ENCODE results near the gene POP4. TPM values are rescaled to one million over a fixed set of nuclear protein-coding genes. Genes with fewer than 3 reads are reported as not detected.

Gene POP4
- total RNA-seq, 2 donors from 2014 or later: 62.1 to 94.2 TPM

- Histone ChIP-seq H3K4me3 (no peak overlapping the region), H3K27ac (no peak overlapping the region), H3K4me1 (replicated peaks) (no peaks in the 10 kb centered on the region), H3K36me3 (no peaks in the 10 kb centered on the region), H3K9me3 (no peaks in the 10 kb centered on the region), H3K27me3 (replicated peaks; ENCODE audit: insufficient read depth) (no peaks in the 10 kb centered on the region)
- no peak for DNase-seq (ENCODE audit: low spot score)
- intact Hi-C loops (cut with DNase I): no loop called here
- 57% methylated on average over 16 of the region's 16 CpGs for WGBS
- TF ChIP-seq CTCF (IDR thresholded peaks at IDR 0.05) (no peak), POLR2AphosphoS5 (IDR thresholded peaks at IDR 0.05) (no peak), POLR2A (IDR thresholded peaks at IDR 0.05) (no peak)
Measured at GRCh38 chr19:29562299-29563297, 43.5 kb upstream of the POP4 start.

- no peak overlapping the region for H3K4me3 ChIP-seq
- WGBS: 63% methylated on average over 11 of the region's 11 CpGs
- H3K27me3 ChIP-seq (replicated peaks; ENCODE audit: insufficient read depth): no peaks in the 10 kb centered on the region
- no peak overlapping the region for H3K27ac ChIP-seq
- no peaks in the 10 kb centered on the region for H3K4me1 ChIP-seq (replicated peaks)
- DNase-seq (ENCODE audit: low spot score): no peak
- no peaks in the 10 kb centered on the region for H3K9me3 ChIP-seq
- intact Hi-C loops (cut with DNase I): no loop called here
- no peak for TF ChIP-seq POLR2AphosphoS5 (IDR thresholded peaks at IDR 0.05)
- no peak for TF ChIP-seq CTCF (IDR thresholded peaks at IDR 0.05)
- TF ChIP-seq POLR2A (IDR thresholded peaks at IDR 0.05): no peak
- no peaks in the 10 kb centered on the region for H3K36me3 ChIP-seq
Measured at GRCh38 chr19:29563486-29564101, 42.5 kb upstream of the POP4 start.

GRCh38 chr19:29564574-29565005 is 41.5 kb upstream of the POP4 start:
- DNase-seq (ENCODE audit: low spot score): no peak
- 45% methylated on average over 11 of the region's 11 CpGs for WGBS

GRCh38 chr19:29565171-29565570 is 40.9 kb upstream of the POP4 start:
- Histone ChIP-seq H3K36me3 (no peaks in the 10 kb centered on the region), H3K4me3 (no peak overlapping the region), H3K9me3 (no peaks in the 10 kb centered on the region), H3K27ac (no peak overlapping the region), H3K27me3 (replicated peaks; ENCODE audit: insufficient read depth) (peaks cover 4% of the 10 kb centered on the region), H3K4me1 (replicated peaks) (no peaks in the 10 kb centered on the region)
- intact Hi-C loops (cut with DNase I): no loop called here
- WGBS: 81% methylated on average over 19 of the region's 19 CpGs
- no peak for DNase-seq (ENCODE audit: low spot score)
- TF ChIP-seq POLR2AphosphoS5 (IDR thresholded peaks at IDR 0.05): no peak
- TF ChIP-seq CTCF (IDR thresholded peaks at IDR 0.05): no peak
- no peak for TF ChIP-seq POLR2A (IDR thresholded peaks at IDR 0.05)

More at GRCh38 chr19:29564574-29565005, 41.5 kb upstream of the POP4 start:
- Histone ChIP-seq H3K9me3 (no peaks in the 10 kb centered on the region), H3K4me3 (no peak overlapping the region), H3K4me1 (replicated peaks) (no peaks in the 10 kb centered on the region), H3K27ac (no peak overlapping the region), H3K27me3 (replicated peaks; ENCODE audit: insufficient read depth) (peaks cover 4% of the 10 kb centered on the region), H3K36me3 (no peaks in the 10 kb centered on the region)
- TF ChIP-seq POLR2A (IDR thresholded peaks at IDR 0.05): no peak
- no peak for TF ChIP-seq POLR2AphosphoS5 (IDR thresholded peaks at IDR 0.05)
- TF ChIP-seq CTCF (IDR thresholded peaks at IDR 0.05): no peak
- intact Hi-C loops (cut with DNase I): no loop called here
